Neural cell (in vitro differentiated cells): Measurements from ENCODE around the gene TRIO. TPM values are rescaled to one million over a fixed set of nuclear protein-coding genes. Genes with fewer than 3 reads are reported as not detected.

Source experiments
- H2AFZ ChIP-seq: fragments of 200-600, 300-800 bp; sonication (generic), shearing (Covaris generic); 2 replicates; pipeline ENCODE4 v1.6.0; 2014; ENCODE audit warnings: low read depth, mild to moderate bottlenecking, antibody characterized with exemption, low read length, moderate library complexity
- H3F3A ChIP-seq: fragments of 200-600 bp; shearing (Covaris generic); 2 replicates; pipeline ENCODE4 v1.6.1; 2016; ENCODE audit warnings: mild to moderate bottlenecking, moderate library complexity, mixed read lengths, antibody characterized with exemption, low read length; ENCODE audit not compliant: insufficient read depth, poor library complexity, severe bottlenecking
- H3K27ac ChIP-seq: fragments of 200-600, 300-800 bp; sonication (generic), shearing (Covaris generic); 2 replicates; pipeline ENCODE4 v1.5.1; 2014; ENCODE audit warnings: mild to moderate bottlenecking, low read length, moderate library complexity
- H3K27me3 ChIP-seq: fragments of 300-800, 200-600 bp; sonication (generic), shearing (Covaris generic); 2 replicates; pipeline ENCODE4 v1.6.0; 2014; ENCODE audit warnings: mild to moderate bottlenecking, low read depth, low read length, moderate library complexity; ENCODE audit not compliant: insufficient read depth
- H3K36me3 ChIP-seq: fragments of 300-800, 200-600 bp; sonication (generic), shearing (Covaris generic); 2 replicates; pipeline ENCODE4 v1.5.1; 2014; ENCODE audit warnings: mild to moderate bottlenecking, antibody characterized with exemption, low read length, moderate library complexity; ENCODE audit not compliant: insufficient read depth
- H3K4me2 ChIP-seq: fragments of 300-800, 200-600 bp; sonication (generic), shearing (Covaris generic); 2 replicates; pipeline ENCODE4 v1.6.0; 2014; ENCODE audit warnings: mild to moderate bottlenecking, low read length
- H3K4me3 ChIP-seq: fragments of 300-800, 200-600 bp; sonication (generic), shearing (Covaris generic); 2 replicates; pipeline ENCODE4 v1.5.1; 2014; ENCODE audit warnings: mild to moderate bottlenecking, low read length, moderate library complexity
- H3K79me2 ChIP-seq: fragments of 200-600 bp; shearing (Covaris generic); replicated peaks from 2 replicates; pipeline ENCODE4 v1.6.0; 2014; ENCODE audit warnings: mild to moderate bottlenecking, low read length, moderate library complexity; ENCODE audit not compliant: insufficient read depth
- H3K9ac ChIP-seq: fragments of 300-800, 200-600 bp; sonication (generic), shearing (Covaris generic); 2 replicates; pipeline ENCODE4 v1.6.1; 2016; ENCODE audit warnings: mild to moderate bottlenecking, low read length, mixed read lengths
- H3K9me2 ChIP-seq: fragments of 200-600 bp; shearing (Covaris generic); 2 replicates; pipeline ENCODE4 v1.6.1; 2016; ENCODE audit warnings: mild to moderate bottlenecking, low read length, mixed read lengths; ENCODE audit not compliant: insufficient read depth
- H3K9me3 ChIP-seq: fragments of 200-600, 300-800 bp; sonication (generic), shearing (Covaris generic); 2 replicates; pipeline ENCODE4 v1.6.1; 2016; ENCODE audit warnings: mild to moderate bottlenecking, mixed run types, low read length, moderate library complexity, mixed read lengths
- H4K20me1 ChIP-seq: fragments of 200-600 bp; shearing (Covaris generic); 2 replicates; pipeline ENCODE4 v1.6.1; 2016; ENCODE audit warnings: mild to moderate bottlenecking, mixed run types; ENCODE audit not compliant: insufficient read depth
- EP300 ChIP-seq: fragments of 450-650 bp; conservative IDR thresholded peaks from 2 replicates; pipeline ENCODE4 v1.6.1; 2014; ENCODE audit warnings: antibody characterized with exemption, mild to moderate bottlenecking, moderate library complexity; ENCODE audit not compliant: poor library complexity, severe bottlenecking
- EZH2 ChIP-seq: fragments of 200-600, 300-800 bp; shearing (Covaris generic), sonication (generic); IDR thresholded peaks from 2 replicates; pipeline ENCODE4 v1.6.1; 2014; ENCODE audit warnings: antibody characterized with exemption, low read length, borderline replicate concordance, mild to moderate bottlenecking; ENCODE audit not compliant: insufficient read depth, poor library complexity, severe bottlenecking
- MXI1 ChIP-seq: fragments of 450-650 bp; conservative IDR thresholded peaks from 2 replicates; pipeline ENCODE4 v1.6.1; 2014; ENCODE audit warnings: antibody characterized with exemption, mild to moderate bottlenecking; ENCODE audit not compliant: poor library complexity, severe bottlenecking
- POLR2AphosphoS5 ChIP-seq: IDR thresholded peaks from 2 replicates; pipeline ENCODE4 v1.6.1; 2012
- RAD21 ChIP-seq: fragments of 450-650 bp; conservative IDR thresholded peaks from 2 replicates; pipeline ENCODE4 v1.6.1; 2014; ENCODE audit warnings: antibody characterized with exemption, mild to moderate bottlenecking, moderate library complexity
- SMC3 ChIP-seq: fragments of 450-650 bp; conservative IDR thresholded peaks from 2 replicates; pipeline ENCODE4 v1.6.1; 2014; ENCODE audit warnings: antibody characterized with exemption, mild to moderate bottlenecking, moderate library complexity; ENCODE audit not compliant: poor library complexity
- TAF1 ChIP-seq: IDR thresholded peaks from 2 replicates; pipeline ENCODE4 v1.6.1; 2012; ENCODE audit warnings: low read depth
- polyA plus RNA-seq: library from polyadenylated mRNA; depleted of rRNA; stranded (reverse); fragments of >200 nt; gene quantifications from 2 replicates; pipeline ENCODE4 v1.2.3, GENCODE V29; 2014
- TF ChIP-seq, protein P1 (sequence below): IDR thresholded peaks from 2 replicates; pipeline ENCODE4 v1.6.1; 2012; ENCODE audit warnings: borderline replicate concordance
- TF ChIP-seq, protein P2 (sequence below): fragments of 450-650 bp; IDR thresholded peaks from 2 replicates; pipeline ENCODE4 v1.5.1; 2014; ENCODE audit warnings: antibody characterized with exemption, mild to moderate bottlenecking, moderate library complexity; ENCODE audit not compliant: poor library complexity, severe bottlenecking

The TRIO gene
- polyA plus RNA-seq, 1 donor from 2014 or later, result 168 TPM

DNA sequence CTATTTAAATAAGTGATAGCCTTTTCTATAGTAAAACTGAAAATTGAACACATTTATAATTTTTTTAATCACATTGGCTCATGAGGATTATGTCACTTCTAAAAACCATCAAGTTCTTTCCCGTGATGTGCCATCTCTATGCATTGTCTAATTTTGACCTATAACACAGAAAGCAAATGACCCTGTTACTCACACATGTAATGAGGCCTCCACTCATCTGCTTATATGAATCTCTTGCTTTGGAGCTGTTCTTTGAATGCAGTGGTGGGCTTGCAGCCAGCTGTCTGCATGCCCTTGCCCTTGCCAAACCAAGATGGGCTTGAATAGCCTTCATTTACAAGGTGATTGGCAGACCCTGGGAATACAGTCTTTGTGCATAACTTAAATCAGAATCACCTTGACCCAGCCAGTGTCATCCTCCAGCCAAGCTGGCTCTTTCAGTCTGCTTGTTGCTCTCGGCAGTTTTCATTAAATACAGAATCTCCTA, 163.2 kb downstream of the TRIO start:
- Histone ChIP-seq H3K9me3 (no peaks in the 10 kb centered on the region), H3K79me2 (no peaks in the 10 kb centered on the region), H3F3A (no peaks in the 10 kb centered on the region), H3K27me3 (no peaks in the 10 kb centered on the region), H3K4me2 (no peak overlapping the region), H2AFZ (no peak overlapping the region), H3K27ac (no peak overlapping the region), H3K9me2 (no peaks in the 10 kb centered on the region), H3K4me3 (no peak overlapping the region), H4K20me1 (no peaks in the 10 kb centered on the region), H3K36me3 (peaks cover 12% of the 10 kb centered on the region), H3K9ac (no peak overlapping the region)
- TF ChIP-seq EZH2 (no peak), MXI1 (no peak), EP300 (no peak), TAF1 (no peak), POLR2AphosphoS5 (no peak), RAD21 (no peak), SMC3 (no peak)
- TF ChIP-seq, protein P1, sequence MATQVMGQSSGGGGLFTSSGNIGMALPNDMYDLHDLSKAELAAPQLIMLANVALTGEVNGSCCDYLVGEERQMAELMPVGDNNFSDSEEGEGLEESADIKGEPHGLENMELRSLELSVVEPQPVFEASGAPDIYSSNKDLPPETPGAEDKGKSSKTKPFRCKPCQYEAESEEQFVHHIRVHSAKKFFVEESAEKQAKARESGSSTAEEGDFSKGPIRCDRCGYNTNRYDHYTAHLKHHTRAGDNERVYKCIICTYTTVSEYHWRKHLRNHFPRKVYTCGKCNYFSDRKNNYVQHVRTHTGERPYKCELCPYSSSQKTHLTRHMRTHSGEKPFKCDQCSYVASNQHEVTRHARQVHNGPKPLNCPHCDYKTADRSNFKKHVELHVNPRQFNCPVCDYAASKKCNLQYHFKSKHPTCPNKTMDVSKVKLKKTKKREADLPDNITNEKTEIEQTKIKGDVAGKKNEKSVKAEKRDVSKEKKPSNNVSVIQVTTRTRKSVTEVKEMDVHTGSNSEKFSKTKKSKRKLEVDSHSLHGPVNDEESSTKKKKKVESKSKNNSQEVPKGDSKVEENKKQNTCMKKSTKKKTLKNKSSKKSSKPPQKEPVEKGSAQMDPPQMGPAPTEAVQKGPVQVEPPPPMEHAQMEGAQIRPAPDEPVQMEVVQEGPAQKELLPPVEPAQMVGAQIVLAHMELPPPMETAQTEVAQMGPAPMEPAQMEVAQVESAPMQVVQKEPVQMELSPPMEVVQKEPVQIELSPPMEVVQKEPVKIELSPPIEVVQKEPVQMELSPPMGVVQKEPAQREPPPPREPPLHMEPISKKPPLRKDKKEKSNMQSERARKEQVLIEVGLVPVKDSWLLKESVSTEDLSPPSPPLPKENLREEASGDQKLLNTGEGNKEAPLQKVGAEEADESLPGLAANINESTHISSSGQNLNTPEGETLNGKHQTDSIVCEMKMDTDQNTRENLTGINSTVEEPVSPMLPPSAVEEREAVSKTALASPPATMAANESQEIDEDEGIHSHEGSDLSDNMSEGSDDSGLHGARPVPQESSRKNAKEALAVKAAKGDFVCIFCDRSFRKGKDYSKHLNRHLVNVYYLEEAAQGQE, result no peak
- TF ChIP-seq, protein P2, sequence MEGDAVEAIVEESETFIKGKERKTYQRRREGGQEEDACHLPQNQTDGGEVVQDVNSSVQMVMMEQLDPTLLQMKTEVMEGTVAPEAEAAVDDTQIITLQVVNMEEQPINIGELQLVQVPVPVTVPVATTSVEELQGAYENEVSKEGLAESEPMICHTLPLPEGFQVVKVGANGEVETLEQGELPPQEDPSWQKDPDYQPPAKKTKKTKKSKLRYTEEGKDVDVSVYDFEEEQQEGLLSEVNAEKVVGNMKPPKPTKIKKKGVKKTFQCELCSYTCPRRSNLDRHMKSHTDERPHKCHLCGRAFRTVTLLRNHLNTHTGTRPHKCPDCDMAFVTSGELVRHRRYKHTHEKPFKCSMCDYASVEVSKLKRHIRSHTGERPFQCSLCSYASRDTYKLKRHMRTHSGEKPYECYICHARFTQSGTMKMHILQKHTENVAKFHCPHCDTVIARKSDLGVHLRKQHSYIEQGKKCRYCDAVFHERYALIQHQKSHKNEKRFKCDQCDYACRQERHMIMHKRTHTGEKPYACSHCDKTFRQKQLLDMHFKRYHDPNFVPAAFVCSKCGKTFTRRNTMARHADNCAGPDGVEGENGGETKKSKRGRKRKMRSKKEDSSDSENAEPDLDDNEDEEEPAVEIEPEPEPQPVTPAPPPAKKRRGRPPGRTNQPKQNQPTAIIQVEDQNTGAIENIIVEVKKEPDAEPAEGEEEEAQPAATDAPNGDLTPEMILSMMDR, result no peak

DNA sequence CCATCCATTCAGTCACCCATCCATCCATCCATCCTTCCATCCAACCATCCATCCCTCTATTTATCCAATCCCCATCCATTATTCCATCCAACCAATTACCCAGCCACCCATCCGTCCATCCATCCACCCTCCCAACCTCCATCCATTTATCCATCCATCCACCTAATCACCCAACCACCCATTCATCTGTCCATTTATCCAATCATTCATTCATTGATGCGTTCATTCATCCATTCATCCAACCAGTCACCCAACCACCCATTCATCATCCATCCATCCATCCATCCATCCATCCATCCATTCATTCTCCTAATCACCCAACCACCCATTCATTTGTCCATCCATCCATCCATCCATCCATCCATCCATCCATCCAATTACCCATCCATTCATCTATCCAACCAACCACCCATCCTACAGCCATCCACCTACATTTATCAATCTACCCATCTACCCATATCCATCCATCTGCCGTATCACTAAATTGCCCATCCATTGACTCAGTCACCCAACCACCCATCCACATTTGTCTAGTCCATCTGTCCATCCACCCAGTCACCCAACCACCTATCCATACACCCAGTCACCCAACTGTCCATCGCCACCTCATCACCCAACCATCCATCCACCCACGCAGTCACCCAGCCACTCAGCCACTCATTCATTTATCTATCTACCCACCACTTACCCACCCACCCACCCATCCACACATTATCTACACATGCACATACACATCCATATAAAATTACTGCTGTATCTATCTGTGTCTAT, 165.4 kb downstream of the TRIO start:
- Histone ChIP-seq H3K9me2 (no peaks in the 10 kb centered on the region), H3K9ac (no peak overlapping the region), H4K20me1 (no peaks in the 10 kb centered on the region), H3F3A (no peaks in the 10 kb centered on the region), H2AFZ (no peak overlapping the region), H3K4me2 (no peak overlapping the region), H3K27ac (no peak overlapping the region), H3K79me2 (no peaks in the 10 kb centered on the region), H3K9me3 (no peaks in the 10 kb centered on the region), H3K27me3 (no peaks in the 10 kb centered on the region), H3K36me3 (peaks cover 15% of the 10 kb centered on the region), H3K4me3 (no peak overlapping the region)
- no peak for TF ChIP-seq POLR2AphosphoS5
- TF ChIP-seq EP300, result no peak
- no peak for TF ChIP-seq EZH2
- TF ChIP-seq MXI1, result no peak
- TF ChIP-seq TAF1, result no peak
- TF ChIP-seq, protein P1, result no peak
- TF ChIP-seq, protein P2, result no peak
- no peak for TF ChIP-seq RAD21
- TF ChIP-seq SMC3, result no peak
